ENCODE results near the gene WFDC1.

Gene WFDC1

DNA sequence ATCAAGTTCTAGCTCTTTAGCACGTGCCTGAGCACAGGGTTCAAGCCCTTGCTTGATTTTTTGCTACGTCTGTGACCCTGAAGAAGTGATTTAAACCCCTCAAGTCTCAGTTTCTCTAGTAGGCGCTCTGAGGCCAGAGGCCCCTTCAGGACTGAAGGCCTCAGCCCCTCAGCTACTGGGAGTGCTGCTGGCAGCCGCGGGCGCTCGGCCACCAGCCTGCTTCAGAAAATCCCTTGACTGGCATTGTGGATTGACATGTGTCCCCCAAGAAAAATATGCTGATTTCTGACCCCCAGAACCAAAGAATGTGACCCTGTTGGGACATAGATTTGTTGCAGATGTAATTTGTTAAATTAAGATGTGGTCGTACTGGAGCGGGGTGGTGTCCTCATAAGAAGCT, 20.2 kb upstream of the WFDC1 start:
- DNase-seq, result no peak

DNA sequence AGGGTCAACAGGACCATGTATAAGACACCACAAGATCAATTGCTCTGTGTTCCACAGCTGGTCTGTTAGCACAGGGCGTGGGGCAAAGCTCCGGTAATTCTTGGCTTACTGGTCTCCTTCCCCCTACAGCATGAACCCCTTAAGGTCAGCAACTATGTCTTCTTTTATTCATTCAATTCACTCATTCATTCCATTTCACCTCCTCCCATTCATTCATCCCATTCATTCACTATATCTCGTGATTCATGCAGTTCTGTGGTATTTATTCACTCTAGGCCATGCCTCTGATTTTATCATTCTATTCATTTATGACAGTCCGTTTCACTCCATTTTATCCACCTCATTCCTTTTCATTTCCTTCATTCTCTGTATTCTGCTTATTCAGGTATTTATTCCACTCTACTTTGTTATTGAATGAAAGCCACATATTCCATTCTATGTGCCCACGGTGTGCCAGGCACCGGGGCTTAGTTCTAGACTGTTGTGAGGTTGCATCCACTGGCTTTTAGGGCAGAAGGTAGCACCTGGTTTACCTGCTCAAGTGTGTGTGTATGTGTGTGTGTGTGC, 19.0 kb upstream of the WFDC1 start:
- no peak for DNase-seq

- peak; percentile 71 for DNase-seq
Measured at GRCh38 chr16:84277244-84277823, 17.3 kb upstream of the WFDC1 start.

- no peak for DNase-seq
Measured at GRCh38 chr16:84278333-84278732, 16.3 kb upstream of the WFDC1 start.

GRCh38 chr16:84278968-84279367, 15.7 kb upstream of the WFDC1 start:
- no peak for DNase-seq

GRCh38 chr16:84279881-84280280, 14.8 kb upstream of the WFDC1 start:
- no peak for DNase-seq

GRCh38 chr16:84281074-84281473, 13.6 kb upstream of the WFDC1 start:
- DNase-seq, result no peak

DNA sequence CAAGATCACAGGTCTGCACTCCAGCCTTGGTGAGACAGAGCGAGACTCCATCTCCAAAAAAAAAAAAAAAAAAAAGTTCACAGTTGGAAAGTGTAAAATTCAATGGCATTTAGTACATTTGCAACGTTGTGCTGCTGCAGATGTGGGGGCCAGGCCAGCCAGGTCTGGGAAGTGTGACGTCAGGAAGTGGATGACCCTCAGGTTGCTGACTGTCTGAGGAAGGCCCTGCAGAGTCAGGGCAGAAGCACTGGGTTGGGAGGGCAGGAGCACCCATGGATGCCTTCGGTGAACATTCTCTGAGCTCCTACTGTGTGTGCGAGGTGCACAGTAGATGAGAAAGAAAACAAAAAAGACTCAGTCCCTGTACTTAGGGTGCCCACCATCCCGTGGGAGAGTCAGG, 12.1 kb upstream of the WFDC1 start:
- DNase-seq, result no peak

DNA sequence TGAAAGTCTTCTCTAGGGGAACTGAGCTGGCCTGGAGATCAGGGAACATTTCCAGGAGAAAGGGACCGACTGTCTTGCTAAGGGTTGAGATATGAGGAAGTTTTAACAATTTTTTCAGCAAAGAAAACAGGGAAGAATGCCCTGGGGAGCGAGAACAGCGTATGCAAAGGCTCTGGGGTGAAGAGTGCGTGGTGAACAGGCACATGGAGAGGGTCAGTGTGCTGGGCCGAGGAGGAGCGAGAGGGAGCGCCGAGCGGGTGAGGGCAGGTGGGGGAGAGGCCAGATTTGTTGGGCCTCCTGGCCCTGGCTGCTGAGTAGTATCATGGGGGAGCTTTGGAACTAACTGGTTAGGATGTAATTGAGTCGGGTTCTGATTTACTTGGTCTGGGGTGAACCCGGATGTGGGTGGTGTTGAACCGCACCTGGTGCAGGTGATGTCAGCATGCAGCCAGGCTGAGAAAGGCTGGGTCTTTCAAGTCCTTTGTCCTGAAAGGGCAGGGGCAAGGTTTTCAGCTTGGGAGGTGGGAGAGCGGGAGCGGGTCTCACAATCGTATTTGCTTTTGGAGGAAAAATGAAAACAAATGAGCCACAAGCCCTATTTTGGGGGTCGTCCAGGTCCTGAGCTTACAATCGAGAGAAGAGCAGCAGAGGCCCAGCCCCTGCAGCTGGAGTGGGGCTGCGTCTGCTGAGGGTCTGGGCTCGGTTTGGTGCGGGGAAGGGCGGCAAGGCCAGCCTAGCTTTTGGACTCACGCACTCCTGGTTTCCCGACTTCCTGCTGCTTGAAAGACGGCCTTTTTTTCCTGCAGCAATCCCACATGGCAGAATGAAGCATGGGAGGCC, 11.1 kb upstream of the WFDC1 start:
- DNase-seq, result no peak

GRCh38 chr16:84284154-84284722, 10.4 kb upstream of the WFDC1 start:
- DNase-seq, result no peak

- DNase-seq, result no peak
Measured at GRCh38 chr16:84286578-84287240, 8.0 kb upstream of the WFDC1 start.

DNA sequence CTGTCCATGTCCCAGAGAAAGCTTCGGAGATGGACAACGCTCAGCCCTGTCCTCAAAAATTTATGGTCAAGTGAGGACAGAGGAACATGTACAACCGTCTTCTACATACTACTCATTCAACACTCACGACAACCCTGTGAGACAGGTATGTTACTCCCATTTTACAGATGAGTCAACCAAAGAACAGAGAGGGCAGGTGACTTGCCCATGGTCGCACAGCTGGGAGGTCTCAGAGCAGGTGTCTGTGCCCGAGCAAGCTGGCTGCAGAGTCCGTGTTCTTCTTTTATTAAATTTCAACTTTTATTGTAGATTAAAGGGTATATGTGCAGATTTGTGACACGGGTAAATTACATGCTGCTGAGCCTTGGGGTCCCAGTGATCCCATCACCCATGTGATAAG, 5.8 kb upstream of the WFDC1 start:
- no peak for DNase-seq

DNA sequence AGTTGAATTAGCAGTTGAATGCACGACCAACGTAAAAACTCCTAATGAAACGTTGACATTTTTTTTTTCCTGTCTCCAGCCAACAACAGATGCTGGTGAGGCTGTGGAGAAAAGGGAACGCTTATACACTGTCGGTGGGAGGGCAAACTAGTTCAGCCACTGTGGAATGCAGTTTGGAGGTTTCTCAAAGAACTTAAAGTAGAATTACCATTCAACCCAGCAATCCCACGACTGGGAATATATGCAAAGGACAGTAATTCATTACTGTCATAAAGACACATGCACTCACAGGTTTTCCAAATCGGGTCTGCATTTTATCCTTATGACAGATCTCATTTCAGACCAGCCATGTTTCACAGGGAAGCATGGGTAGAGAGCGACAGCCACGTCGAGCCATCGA, 3.5 kb upstream of the WFDC1 start:
- DNase-seq, result no peak

DNA sequence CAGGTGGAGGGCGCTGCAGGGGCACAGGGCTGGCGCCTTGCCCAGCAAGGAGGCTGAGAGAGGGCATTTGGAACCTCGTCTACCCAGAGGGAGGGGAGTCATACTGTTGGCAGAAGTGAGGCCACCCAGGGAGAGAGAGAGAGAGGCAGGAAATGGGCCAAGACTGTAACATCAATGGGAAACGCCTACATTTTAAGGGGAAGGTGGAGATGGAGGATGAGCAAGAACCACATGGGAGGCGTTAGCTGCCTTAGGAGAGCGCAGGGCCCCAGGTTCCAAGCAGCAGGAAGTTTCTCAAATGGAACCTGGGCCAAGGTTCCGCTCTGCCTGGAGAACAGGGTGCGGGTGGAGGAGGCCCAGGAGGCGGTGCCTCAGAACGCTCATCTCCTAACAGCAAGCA, 2.7 kb upstream of the WFDC1 start:
- no peak for DNase-seq

GRCh38 chr16:84293406-84293805, 1.3 kb upstream of the WFDC1 start:
- DNase-seq, result no peak

DNA sequence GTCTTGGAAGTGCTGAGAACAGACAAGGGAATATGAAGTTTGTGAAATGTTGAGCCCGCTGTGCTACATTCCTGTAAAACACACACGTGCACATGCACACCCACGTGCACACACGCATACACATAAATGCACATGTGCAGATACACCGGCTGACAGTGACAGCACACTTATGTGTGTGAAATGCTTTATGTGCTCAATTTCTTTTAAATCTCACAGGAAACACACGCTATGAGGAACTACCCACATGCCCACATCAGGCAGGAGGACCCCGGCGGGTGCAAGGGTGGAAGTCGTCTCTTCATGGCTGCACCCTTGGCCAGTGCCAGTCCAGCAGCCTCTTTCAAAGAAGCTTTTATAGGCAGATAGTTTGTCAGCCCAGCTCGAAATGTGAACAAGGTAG, 561 bp upstream of the WFDC1 start:
- DNase-seq, result no peak

GRCh38 chr16:84295203-84295860, 654 bp downstream of the WFDC1 start:
- no peak for DNase-seq

- DNase-seq, result no peak
Measured at GRCh38 chr16:84298376-84298899, 3.8 kb downstream of the WFDC1 start.

- DNase-seq, result no peak
Measured at GRCh38 chr16:84299734-84300440, 5.2 kb downstream of the WFDC1 start.

DNA sequence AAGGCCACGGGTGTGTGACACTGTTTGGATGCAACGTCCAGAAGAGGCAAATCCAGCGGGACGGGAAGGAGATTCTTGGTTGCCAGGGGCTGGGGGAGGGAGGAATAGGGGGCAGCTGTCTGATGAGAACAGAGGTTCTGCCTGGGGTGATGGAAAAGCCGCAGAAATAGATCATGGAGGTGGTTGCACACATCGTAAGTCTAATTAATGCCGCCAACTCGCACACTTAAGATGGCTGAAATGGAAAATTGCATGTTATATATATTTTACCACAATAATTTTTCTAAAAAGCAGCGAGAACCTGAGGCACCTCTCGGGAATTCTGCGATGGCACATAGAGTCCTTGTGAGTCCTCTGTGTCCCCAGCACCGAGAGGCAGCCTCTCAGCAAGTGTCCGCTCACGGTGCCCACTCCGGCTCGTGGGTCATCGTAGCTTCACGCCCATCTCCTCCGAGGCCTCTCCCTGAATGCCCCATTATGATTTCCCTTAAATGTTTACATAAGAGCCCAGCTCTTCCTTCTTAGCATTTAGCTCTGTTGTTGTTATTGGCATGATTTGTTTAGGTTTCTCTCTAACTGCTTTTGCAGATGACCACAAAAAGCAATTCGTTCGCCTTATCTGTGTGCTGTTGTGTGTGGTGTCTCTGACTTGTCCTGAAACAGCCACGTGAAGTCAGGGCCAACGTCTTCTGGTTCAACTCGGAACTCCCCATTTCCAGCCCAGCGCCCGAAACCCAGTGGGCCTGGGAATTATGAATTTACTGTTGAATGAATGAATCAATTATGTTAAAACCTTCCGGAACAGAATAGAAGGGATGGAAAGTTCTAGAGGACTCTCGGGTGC, 7.7 kb downstream of the WFDC1 start:
- no peak for DNase-seq

DNA sequence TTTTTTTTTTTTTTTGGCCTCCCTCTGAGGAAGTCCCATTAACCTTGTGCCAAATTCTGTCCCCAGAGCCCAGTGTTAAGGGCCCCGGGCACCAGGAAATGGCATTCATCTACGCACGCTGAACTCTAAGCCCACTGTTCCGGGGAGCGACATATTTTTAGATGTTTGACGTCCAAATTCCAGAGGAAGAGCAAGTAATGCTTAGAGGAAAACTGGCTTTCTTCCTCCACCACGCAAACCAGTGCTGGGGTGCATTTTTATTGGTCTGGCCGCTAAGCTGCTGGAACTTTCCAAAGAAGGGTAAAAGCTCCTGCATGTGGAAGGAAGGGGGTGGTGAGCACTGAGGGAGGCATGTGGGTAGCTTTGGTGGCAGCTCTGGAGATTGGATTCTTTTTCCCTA, 8.3 kb downstream of the WFDC1 start:
- no peak for DNase-seq

Data from activated naive CD4-positive, alpha-beta T cell treated with anti-CD3 and anti-CD28 coated beads, Interleukin-2, amount 50 U/mL, for 16 hours (primary cell).